GF-D8 (cell line): ENCODE results near the gene PTPRD.

Experiments
- DNase-seq: peaks from one replicate; lab custom pipeline; 2025; lab: John Stamatoyannopoulos, UW

PTPRD gene

DNA sequence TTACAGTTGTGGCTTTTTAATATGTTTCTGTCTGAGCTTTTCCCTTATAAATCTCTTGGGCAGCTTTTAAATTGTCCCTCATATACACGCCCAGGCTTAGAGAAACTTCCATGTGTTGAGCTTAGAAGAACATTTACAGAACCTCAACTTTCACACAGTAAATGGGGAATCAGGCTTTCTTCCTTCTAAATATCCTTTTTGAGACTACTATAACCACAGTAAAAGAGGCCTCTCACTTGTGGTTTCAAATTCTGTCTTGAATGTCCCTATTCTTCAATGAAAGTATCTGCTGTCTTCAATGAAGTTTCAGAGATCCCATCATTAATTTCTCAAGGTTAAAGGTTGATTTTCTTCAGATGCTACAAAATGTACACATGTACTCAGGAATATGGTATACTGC is 2224.7 kb downstream of the PTPRD start:
- DNase-seq = no peak

GRCh38 chr9:8384091-8384490 is 2228.7 kb downstream of the PTPRD start:
- DNase-seq = no peak

DNA sequence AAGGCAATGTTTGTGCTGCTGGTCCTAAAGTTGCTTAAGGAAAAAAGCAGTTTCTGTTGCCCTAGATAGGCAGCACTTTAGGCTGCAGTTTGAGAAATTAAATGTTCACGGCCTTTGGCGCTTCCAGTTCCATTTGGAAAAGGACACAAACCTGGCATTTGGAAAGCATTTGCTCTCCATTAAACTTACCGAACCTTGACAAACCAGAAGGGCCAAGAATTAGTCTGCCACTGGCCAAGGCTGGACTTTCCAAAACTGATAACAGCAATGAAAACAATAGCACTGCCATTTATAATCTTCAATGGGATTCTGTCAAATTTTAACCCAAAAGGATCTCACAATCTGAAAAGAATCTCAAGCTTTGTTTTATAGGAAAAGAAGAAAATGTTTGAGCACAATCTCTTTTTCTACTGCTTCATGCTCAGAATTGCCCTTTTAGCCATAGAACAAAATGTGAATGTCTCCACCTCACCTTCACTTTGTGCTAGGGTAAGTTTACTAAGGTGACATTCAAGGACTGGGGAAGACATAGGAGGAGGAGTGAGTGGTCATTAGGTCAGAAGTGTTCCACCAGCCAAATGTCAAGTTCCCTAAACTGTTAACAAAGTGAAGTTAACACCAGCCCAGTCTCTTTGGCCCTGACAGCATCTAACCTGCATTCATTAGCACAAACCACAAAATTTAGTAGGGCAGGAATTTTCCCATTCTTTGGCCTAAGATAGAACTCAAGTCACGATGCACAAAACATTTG is 2229.8 kb downstream of the PTPRD start:
- no peak for DNase-seq

DNA sequence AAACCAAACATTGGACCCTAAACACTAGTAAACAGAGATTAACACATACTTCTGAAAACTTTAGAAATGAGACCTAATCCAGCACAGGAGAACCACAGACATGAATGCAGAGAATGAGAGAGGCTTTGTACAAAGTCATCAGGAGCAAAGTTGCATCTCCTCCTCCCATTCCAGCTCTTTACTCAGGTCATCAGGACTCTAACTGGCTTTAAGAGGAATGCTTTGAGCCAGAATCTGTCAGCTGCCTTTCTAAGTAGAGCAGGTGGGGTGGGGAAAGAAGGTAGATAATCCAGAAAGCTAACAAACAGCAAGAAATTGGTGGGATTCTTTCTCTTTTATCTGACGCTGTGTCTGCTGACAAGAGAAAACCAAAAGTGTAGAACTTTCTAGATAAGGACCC is 2230.5 kb downstream of the PTPRD start:
- DNase-seq = no peak

GRCh38 chr9:8381601-8382000 is 2231.2 kb downstream of the PTPRD start:
- no peak for DNase-seq

GRCh38 chr9:8374471-8374870 is 2238.3 kb downstream of the PTPRD start:
- no peak for DNase-seq

GRCh38 chr9:8371686-8372085 is 2241.1 kb downstream of the PTPRD start:
- DNase-seq = no peak

- no peak for DNase-seq
Observed at GRCh38 chr9:8366161-8366926, 2246.5 kb downstream of the PTPRD start.

DNA sequence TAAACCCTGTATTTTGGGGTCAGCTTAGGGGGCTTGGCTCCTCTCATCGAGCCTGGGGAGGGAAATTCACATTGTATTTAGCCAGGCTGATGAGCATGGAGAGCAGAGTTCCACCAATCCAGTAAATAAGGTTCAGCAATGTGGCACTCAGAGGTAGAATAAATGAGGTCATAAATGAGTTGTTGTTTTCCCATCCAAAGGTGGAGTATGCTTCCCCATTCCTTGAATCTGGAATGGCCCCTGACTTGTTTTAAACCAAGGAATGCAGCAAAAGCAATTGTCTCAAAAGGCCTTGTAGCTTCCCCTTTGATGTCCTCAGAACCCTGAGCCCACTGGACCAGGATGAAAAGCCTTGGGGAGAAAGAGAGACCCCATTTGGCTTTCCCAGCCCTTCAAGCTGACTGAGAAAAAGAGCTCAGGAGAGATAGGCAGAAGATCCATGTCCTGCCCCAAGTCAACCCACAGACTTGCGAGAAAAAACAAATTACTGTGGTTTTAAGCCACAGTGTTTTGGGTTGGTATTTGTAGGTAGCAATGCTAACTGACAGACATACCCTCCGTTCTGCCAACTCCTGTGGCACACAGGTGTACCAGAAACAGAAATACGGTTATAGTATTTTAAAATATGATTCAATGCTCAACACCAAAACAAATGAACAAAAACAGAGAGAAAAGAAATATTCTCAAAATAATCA is 2247.2 kb downstream of the PTPRD start:
- DNase-seq = no peak

- DNase-seq = no peak
Observed at GRCh38 chr9:8365029-8365428, 2247.8 kb downstream of the PTPRD start.

GRCh38 chr9:8364026-8364752 is 2248.6 kb downstream of the PTPRD start:
- DNase-seq = no peak

GRCh38 chr9:8362250-8362649 is 2250.6 kb downstream of the PTPRD start:
- no peak for DNase-seq

DNA sequence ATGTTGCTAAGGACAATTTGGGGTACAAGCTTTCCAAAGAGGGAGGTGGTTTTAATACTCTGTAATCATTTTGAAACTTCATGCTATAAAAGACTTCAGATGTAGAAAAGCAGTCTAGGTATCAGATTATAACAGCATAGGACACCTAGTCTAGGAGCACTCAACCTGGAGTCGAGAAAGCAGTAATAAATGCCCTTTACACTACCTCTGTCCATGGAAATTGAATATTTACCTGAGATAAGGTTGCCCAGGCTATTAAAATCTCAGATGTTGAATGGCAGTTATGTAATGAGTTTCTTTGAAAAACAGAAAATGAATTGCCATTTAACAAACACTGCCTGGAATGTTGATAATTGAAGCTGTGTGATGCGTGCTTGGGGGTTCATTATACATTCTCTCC is 2251.4 kb downstream of the PTPRD start:
- DNase-seq = no peak

DNA sequence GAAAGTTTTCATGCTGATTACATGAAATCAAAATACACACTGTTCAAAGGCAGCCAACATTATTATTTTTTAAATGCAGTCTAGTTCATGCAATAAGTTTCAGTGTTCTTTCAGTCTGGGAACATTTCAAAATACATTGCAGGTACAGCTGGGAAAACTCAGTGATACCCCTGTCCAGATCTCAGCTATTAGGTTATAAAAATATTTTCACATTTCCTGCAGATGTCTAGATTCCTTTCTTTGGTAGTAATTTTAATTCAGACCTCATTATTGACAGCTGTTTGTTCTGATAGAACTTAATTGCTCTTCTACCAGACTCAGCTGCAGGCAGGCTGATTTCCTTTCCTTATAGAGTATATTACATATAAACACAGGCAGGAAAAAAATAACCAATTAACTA is 2256.4 kb downstream of the PTPRD start:
- DNase-seq = no peak

DNA sequence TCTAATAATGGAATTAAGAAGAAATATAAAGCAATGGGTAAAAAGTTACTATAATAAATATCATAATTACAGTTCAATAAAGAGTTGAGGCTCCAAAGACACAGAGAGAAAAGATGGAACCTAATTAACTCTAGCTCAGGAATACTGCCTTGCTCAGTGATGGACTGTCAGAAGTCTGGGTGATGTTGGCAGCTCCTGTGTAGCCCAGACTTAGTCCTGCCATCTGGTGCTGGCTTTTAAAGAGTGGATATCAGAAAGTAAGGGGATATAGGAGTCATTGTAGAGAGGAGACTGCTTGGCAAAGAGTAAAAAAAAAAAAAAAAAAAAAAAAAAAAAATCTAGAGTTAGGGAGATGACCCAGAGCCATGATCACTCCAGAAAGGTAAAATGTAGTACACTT is 2261.4 kb downstream of the PTPRD start:
- DNase-seq = no peak

DNA sequence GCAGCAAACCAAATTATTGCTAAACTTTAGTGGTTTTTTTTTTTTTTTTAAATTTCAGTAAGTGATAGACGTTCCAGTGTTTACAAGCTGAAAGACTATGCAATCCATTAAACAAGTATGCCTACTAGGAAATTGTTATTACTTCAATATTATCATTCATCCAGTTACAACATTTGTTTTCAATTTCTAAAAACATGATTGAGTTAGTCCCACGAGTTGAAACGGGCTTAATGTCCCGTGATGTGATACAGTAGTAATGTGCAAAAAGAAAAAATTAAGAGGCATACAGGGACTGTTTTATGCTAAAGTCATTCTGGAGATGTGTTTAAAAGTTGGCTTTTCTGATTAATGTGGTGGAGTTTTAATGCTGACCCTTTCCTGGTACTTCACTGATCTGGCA is 2262.9 kb downstream of the PTPRD start:
- no peak for DNase-seq

- no peak for DNase-seq
Observed at GRCh38 chr9:8349376-8349775, 2263.4 kb downstream of the PTPRD start.

- DNase-seq = no peak
Observed at GRCh38 chr9:8348756-8349155, 2264.0 kb downstream of the PTPRD start.

GRCh38 chr9:8346296-8346695 is 2266.5 kb downstream of the PTPRD start:
- no peak for DNase-seq

GRCh38 chr9:8338767-8339510 is 2273.9 kb downstream of the PTPRD start:
- no peak for DNase-seq
